HCT116 (cell line): Measurements from ENCODE around the gene PLXNB3. TPM values are rescaled to one million over a fixed set of nuclear protein-coding genes. Genes with fewer than 3 reads are reported as not detected.

ENCODE experiments used
- ATAC-seq: fragments of 200-7000 bp; cut with Tn5 transposase; 2 replicates; pipeline ENCODE4 v1.9.1; 2020; ENCODE audit warnings: mild to moderate bottlenecking, moderate library complexity
- BruUV-seq: library from RNA; stranded (reverse); fragments of 400-500 nt; replicated peaks from 2 replicates; lab custom pipeline; 2021; lab: Mats Ljungman, UMichigan
- CTCF ChIA-PET: fragments of 300-600 bp; sonication (Branson Sonifier 250); formaldehyde crosslinking; loops from one replicate; lab custom pipeline; 2021; ENCODE audit warnings: antibody characterized with exemption; lab: Charles Lee
- POLR2A ChIA-PET: fragments of 300-600, 350-600 bp; sonication (Branson Sonifier 250); formaldehyde crosslinking; loops from one replicate; lab custom pipeline; 2021; ENCODE audit warnings: antibody characterized with exemption; lab: Charles Lee
- RAD21 ChIA-PET, 2 experiments: fragments of 300-600 bp; sonication (Branson Sonifier 250); formaldehyde crosslinking; loops; one replicate each; lab custom pipeline; 2023; ENCODE audit warnings: low total read pairs in 2 of 2; ENCODE audit not compliant: uncharacterized antibody in 2 of 2, unreplicated experiment in 2 of 2, low non-redundant PET in 1 of 2; lab: Charles Lee
- DNase-seq: peaks from one replicate; pipeline ENCODE4 v3.0.0-alpha.2; 2010; ENCODE audit warnings: low read depth, low spot score
- H2AFZ ChIP-seq: fragments of 200-600 bp; shearing (Covaris generic), sonication (generic); 2 replicates; pipeline ENCODE4 v1.6.1; 2017; ENCODE audit warnings: low read depth, mixed run types, mixed read lengths, antibody characterized with exemption, low read length; ENCODE audit not compliant: poor library complexity, severe bottlenecking
- H3K27ac ChIP-seq: 2 replicates; pipeline ENCODE4 v1.5.1; 2012; ENCODE audit warnings: low read depth, low read length
- H3K27me3 ChIP-seq: fragments of 200-600 bp; sonication (generic); 2 replicates; pipeline ENCODE4 v1.6.1; 2016; ENCODE audit warnings: mixed run types, low read length, mixed read lengths; ENCODE audit not compliant: insufficient read depth
- H3K36me3 ChIP-seq, 2 experiments: fragments of 200-500 bp in 1 of 2; fragments of 200-600 bp in 1 of 2; sonication (Bioruptor generic) in 1 of 2; sonication (generic) in 1 of 2; 2 replicates each; pipeline versions ENCODE4 v1.5.1 to v1.6.1; 2014 to 2016; ENCODE audit warnings: low read length in 2 of 2, inconsistent platforms in 1 of 2, mixed read lengths in 1 of 2, mixed run types in 1 of 2; ENCODE audit not compliant: insufficient read depth in 2 of 2, control insufficient read depth in 1 of 2
- H3K4me1 ChIP-seq, 2 experiments: fragments of 200-600 bp in 1 of 2; sonication (generic) in 1 of 2; 2 replicates each; pipeline versions ENCODE4 v1.5.1 to v1.6.1; 2012 to 2017; ENCODE audit warnings: low read length in 2 of 2, inconsistent platforms in 1 of 2, mild to moderate bottlenecking in 1 of 2, mixed read lengths in 1 of 2, mixed run types in 1 of 2, moderate library complexity in 1 of 2; ENCODE audit not compliant: insufficient read depth in 2 of 2, control insufficient read depth in 1 of 2
- H3K4me2 ChIP-seq: fragments of 200-600 bp; sonication (generic); 2 replicates; pipeline ENCODE4 v1.6.1; 2017; ENCODE audit warnings: mixed run types, low read length, mixed read lengths
- H3K4me3 ChIP-seq, 2 experiments: fragments of 200-600 bp in 1 of 2; sonication (generic) in 1 of 2; replicated peaks in 1 of 2; 2 replicates each; pipeline ENCODE4 v1.5.1; 2011 to 2016; ENCODE audit warnings: low read length in 2 of 2, control low read depth in 1 of 2, low read depth in 1 of 2, mild to moderate bottlenecking in 1 of 2, mixed read lengths in 1 of 2, mixed run types in 1 of 2
- H3K79me2 ChIP-seq: fragments of 200-600 bp; sonication (generic); 2 replicates; pipeline ENCODE4 v1.6.1; 2017; ENCODE audit warnings: mild to moderate bottlenecking, mixed run types, low read length, moderate library complexity, mixed read lengths; ENCODE audit not compliant: insufficient read depth
- H3K9ac ChIP-seq: fragments of 200-600 bp; sonication (generic); 2 replicates; pipeline ENCODE4 v1.6.1; 2016; ENCODE audit warnings: low read length, mixed read lengths
- H3K9me2 ChIP-seq: fragments of 200-600 bp; sonication (generic), shearing (Covaris generic); 2 replicates; pipeline ENCODE4 v1.6.1; 2017; ENCODE audit warnings: mixed run types, mild to moderate bottlenecking, moderate library complexity; ENCODE audit not compliant: insufficient read depth
- H3K9me3 ChIP-seq, 2 experiments: fragments of 200-500 bp in 1 of 2; fragments of 200-600 bp in 1 of 2; sonication (Bioruptor generic) in 1 of 2; sonication (generic) in 1 of 2; 2 replicates each; pipeline ENCODE4 v1.6.1; 2014 to 2017; ENCODE audit warnings: low read length in 2 of 2, mixed read lengths in 2 of 2, inconsistent platforms in 1 of 2, low read depth in 1 of 2, mild to moderate bottlenecking in 1 of 2, mixed run types in 1 of 2, moderate library complexity in 1 of 2; ENCODE audit not compliant: control insufficient read depth in 1 of 2, insufficient read depth in 1 of 2
- H4K20me1 ChIP-seq: fragments of 200-600 bp; sonication (generic), shearing (Covaris generic); 2 replicates; pipeline ENCODE4 v1.6.1; 2017; ENCODE audit warnings: mixed run types, mild to moderate bottlenecking, moderate library complexity; ENCODE audit not compliant: insufficient read depth
- CBX3 ChIP-seq: IDR thresholded peaks from 2 replicates; pipeline ENCODE4 v1.6.1; 2012; ENCODE audit warnings: low read depth
- EGR1 ChIP-seq: IDR thresholded peaks from 2 replicates; pipeline ENCODE4 v1.6.1; 2012; ENCODE audit warnings: low read depth
- EZH2 ChIP-seq: fragments of 200-600 bp; sonication (generic); IDR thresholded peaks from 2 replicates; pipeline ENCODE4 v1.6.1; 2017; ENCODE audit warnings: antibody characterized with exemption, mixed run types
- EZH2phosphoT487 ChIP-seq: fragments of 200-600 bp; IDR thresholded peaks from 2 replicates; pipeline ENCODE4 v1.6.1; 2018; ENCODE audit warnings: antibody characterized with exemption, borderline replicate concordance
- JUND ChIP-seq: IDR thresholded peaks from 2 replicates; pipeline ENCODE4 v1.6.1; 2012
- POLR2A ChIP-seq: IDR thresholded peaks from 2 replicates; pipeline ENCODE4 v1.7.0; 2011; ENCODE audit warnings: borderline replicate concordance; ENCODE audit not compliant: insufficient read depth, insufficient read length; ENCODE audit errors: extremely low read depth
- POLR2AphosphoS5 ChIP-seq: IDR thresholded peaks from 2 replicates; pipeline ENCODE4 v1.6.1; 2011; ENCODE audit warnings: mild to moderate bottlenecking, low read depth, low read length, moderate library complexity
- SIN3A ChIP-seq: IDR thresholded peaks from 2 replicates; pipeline ENCODE4 v1.6.1; 2012; ENCODE audit warnings: low read depth
- SP1 ChIP-seq: IDR thresholded peaks from 2 replicates; pipeline ENCODE4 v1.6.1; 2012; ENCODE audit warnings: low read depth
- SRF ChIP-seq: IDR thresholded peaks from 2 replicates; pipeline ENCODE4 v1.6.1; 2012; ENCODE audit warnings: low read depth
- YY1 ChIP-seq: IDR thresholded peaks from 2 replicates; pipeline ENCODE4 v1.6.1; 2011; ENCODE audit warnings: low read length, low read depth, moderate library complexity, mild to moderate bottlenecking; ENCODE audit not compliant: insufficient replicate concordance; ENCODE audit errors: extremely low read depth
- ZFX ChIP-seq: fragments of 450-650 bp; IDR thresholded peaks from 2 replicates; pipeline ENCODE4 v1.6.1; 2017
- ZNF274 ChIP-seq: fragments of 200-500 bp; sonication (Bioruptor generic); IDR thresholded peaks from 2 replicates; pipeline ENCODE4 v1.6.1; 2014; ENCODE audit warnings: mild to moderate bottlenecking, low read depth, low read length, inconsistent platforms
- intact Hi-C: fragments of 100-400 bp; cut with micrococcal nuclease; formaldehyde crosslinking; loops from 2 replicates; pipeline ENCODE4 v1.10.0; 2022
- total RNA-seq: library from RNA; stranded (reverse); gene quantifications from one replicate; pipeline ENCODE4 v1.2.1, GENCODE V29; 2021; ENCODE audit not compliant: unreplicated experiment
- TF ChIP-seq, protein P1 (sequence below): IDR thresholded peaks from 2 replicates; pipeline ENCODE4 v1.6.1; 2012; ENCODE audit warnings: low read depth
- TF ChIP-seq, protein P2 (sequence below): IDR thresholded peaks from 2 replicates; pipeline ENCODE4 v1.6.1; 2012

The PLXNB3 gene
- total RNA-seq, 1 experiment from 2014 or later: 4.8 TPM

DNA sequence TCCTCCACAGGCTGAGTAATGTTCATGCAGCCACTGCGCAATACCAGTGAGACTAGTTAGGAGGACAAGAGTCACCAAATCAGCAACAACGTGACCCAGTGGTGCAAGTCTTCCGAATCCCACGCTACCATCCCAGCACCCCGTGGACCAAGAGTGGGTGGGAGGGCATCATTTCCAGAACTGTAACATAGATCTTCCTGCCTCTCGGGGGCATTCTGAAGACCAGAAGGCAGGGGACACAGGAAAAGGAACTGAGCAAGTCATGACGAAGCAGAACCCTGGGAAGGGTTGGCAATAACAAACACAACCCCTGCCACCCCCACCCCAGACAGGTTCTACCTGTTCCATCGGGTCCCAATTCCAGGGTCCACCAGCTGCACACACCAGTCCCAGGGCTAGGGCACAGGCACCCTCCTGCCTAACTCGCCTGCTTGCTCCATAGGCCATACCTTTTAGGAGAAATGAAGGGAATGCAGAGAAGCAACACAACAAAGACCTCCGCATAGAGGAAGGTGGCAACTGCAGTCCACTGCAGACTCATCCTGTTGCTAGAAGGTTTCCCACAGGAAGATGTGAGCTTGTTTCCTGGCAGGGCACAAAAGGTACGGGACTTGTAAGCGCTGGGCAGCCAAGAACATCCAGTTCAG is 41.2 kb upstream of the PLXNB3 start:
- H3K9me2 ChIP-seq: no peaks in the 10 kb centered on the region
- no peak for ATAC-seq
- H4K20me1 ChIP-seq: no peaks in the 10 kb centered on the region
- no peaks in the 10 kb centered on the region for H3K27me3 ChIP-seq
- H3K9ac ChIP-seq: peak overlapping the region; percentile 74
- no TSS peak for BruUV-seq
- TF ChIP-seq EZH2 (no peak), POLR2AphosphoS5 (no peak), SP1 (no peak), CBX3 (no peak), ZFX (no peak), ZNF274 (no peak), JUND (no peak), SRF (no peak), EZH2phosphoT487 (no peak), SIN3A (no peak), EGR1 (no peak), YY1 (no peak), POLR2A (no peak)
- TF ChIP-seq, protein P1, sequence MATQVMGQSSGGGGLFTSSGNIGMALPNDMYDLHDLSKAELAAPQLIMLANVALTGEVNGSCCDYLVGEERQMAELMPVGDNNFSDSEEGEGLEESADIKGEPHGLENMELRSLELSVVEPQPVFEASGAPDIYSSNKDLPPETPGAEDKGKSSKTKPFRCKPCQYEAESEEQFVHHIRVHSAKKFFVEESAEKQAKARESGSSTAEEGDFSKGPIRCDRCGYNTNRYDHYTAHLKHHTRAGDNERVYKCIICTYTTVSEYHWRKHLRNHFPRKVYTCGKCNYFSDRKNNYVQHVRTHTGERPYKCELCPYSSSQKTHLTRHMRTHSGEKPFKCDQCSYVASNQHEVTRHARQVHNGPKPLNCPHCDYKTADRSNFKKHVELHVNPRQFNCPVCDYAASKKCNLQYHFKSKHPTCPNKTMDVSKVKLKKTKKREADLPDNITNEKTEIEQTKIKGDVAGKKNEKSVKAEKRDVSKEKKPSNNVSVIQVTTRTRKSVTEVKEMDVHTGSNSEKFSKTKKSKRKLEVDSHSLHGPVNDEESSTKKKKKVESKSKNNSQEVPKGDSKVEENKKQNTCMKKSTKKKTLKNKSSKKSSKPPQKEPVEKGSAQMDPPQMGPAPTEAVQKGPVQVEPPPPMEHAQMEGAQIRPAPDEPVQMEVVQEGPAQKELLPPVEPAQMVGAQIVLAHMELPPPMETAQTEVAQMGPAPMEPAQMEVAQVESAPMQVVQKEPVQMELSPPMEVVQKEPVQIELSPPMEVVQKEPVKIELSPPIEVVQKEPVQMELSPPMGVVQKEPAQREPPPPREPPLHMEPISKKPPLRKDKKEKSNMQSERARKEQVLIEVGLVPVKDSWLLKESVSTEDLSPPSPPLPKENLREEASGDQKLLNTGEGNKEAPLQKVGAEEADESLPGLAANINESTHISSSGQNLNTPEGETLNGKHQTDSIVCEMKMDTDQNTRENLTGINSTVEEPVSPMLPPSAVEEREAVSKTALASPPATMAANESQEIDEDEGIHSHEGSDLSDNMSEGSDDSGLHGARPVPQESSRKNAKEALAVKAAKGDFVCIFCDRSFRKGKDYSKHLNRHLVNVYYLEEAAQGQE: no peak
- TF ChIP-seq, protein P2, sequence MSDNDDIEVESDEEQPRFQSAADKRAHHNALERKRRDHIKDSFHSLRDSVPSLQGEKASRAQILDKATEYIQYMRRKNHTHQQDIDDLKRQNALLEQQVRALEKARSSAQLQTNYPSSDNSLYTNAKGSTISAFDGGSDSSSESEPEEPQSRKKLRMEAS: no peak
- peaks cover 17 to 23% of the 10 kb centered on the region in 2 experiments; a peak in 3 of 4 replicates for H3K36me3 ChIP-seq
- H3K79me2 ChIP-seq: peaks cover 51% of the 10 kb centered on the region
- DNase-seq: no peak
- H3K4me3 ChIP-seq: peak overlapping the region; percentile 64 to 70
- H3K4me1 ChIP-seq: peaks cover 35 to 42% of the 10 kb centered on the region in 2 experiments
- H2AFZ ChIP-seq: no peak overlapping the region
- RAD21 ChIA-PET: no interaction called here
- H3K4me2 ChIP-seq: peak overlapping the region; percentile 84
- POLR2A ChIA-PET: no interaction called here
- peak overlapping the region; percentile 70 for H3K27ac ChIP-seq
- intact Hi-C loops: no loop called here
- H3K9me3 ChIP-seq: no peaks in the 10 kb centered on the region
- CTCF ChIA-PET: no interaction called here
